GM12801 (cell line): ENCODE results near the gene ETV6.

Experiments
- CTCF ChIP-seq: IDR thresholded peaks from one replicate; pipeline ENCODE4 v1.5.1; 2011; ENCODE audit warnings: control low read depth; ENCODE audit not compliant: insufficient read length; ENCODE audit errors: extremely low read depth

The ETV6 gene

GRCh38 chr12:11684393-11684792 is 34.9 kb downstream of the ETV6 start:
- TF ChIP-seq CTCF, result no peak

- TF ChIP-seq CTCF, result no peak
These were observed 35.3 kb downstream of the ETV6 start for GRCh38 chr12:11684811-11685210.

GRCh38 chr12:11685316-11685715 is 35.8 kb downstream of the ETV6 start:
- TF ChIP-seq CTCF, result no peak

- TF ChIP-seq CTCF, result no peak
These were observed 36.2 kb downstream of the ETV6 start for GRCh38 chr12:11685716-11686115.

GRCh38 chr12:11686120-11686519 is 36.6 kb downstream of the ETV6 start:
- TF ChIP-seq CTCF, result no peak

- TF ChIP-seq CTCF, result no peak
These were observed 38.1 kb downstream of the ETV6 start for GRCh38 chr12:11687528-11687927.

- TF ChIP-seq CTCF, result no peak
These were observed 38.9 kb downstream of the ETV6 start for GRCh38 chr12:11688379-11688778.

GRCh38 chr12:11688831-11689230 is 39.4 kb downstream of the ETV6 start:
- no peak for TF ChIP-seq CTCF
